Jurkat, Clone E6-1 (cell line): ENCODE measurements around the gene BCAS3.

ENCODE experiments used
- DNase-seq: peaks from one replicate; pipeline ENCODE4 v3.0.0-alpha.2; 2011; ENCODE audit warnings: low read depth, low spot score
- H3K4me3 ChIP-seq: 2 replicates; pipeline ENCODE4 v1.5.1; 2011; ENCODE audit warnings: mild to moderate bottlenecking, low read length, control low read depth, moderate library complexity

Gene BCAS3

DNA sequence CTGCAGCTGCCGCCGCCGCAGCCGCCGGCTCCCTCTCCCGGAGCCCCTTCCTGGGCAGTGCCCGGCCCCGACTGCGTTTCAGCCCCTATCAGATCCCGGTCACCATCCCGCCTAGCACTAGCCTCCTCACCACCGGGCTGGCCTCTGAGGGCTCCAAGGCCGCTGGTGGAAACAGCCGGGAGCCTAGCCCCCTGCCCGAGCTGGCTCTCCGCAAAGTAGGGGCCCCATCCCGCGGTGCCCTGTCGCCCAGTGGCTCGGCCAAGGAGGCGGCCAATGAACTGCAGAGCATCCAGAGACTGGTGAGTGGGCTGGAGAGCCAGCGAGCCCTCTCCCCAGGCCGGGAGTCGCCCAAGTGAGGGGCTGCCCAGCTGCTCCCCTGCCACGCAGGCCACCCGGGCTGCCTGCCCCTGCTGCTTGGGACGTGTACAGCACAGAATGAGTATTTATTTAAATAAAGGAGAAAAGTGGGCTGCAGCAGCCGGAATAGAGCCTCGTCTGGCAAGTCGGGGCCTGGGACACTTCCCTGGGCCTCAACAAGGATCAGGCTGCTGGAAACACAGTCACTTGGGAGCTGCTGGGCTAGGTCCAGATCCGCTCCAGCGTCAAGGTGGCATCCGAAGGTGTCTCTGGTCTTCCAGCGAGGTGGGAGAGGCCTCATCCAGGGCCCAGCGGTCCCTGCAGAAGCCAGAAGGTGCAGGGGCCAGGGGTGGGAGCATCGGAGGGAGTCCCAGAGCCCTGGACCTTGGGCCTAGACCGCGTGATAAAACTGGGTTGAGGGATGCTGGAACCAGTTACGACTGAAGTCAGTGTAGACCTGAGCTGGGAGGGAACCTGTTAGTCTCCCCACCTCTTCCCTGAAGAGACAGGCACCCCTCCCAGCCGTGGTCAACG lies 730.7 kb downstream of the BCAS3 start:
- no peak for DNase-seq
- H3K4me3 ChIP-seq, result no peak overlapping the region

DNA sequence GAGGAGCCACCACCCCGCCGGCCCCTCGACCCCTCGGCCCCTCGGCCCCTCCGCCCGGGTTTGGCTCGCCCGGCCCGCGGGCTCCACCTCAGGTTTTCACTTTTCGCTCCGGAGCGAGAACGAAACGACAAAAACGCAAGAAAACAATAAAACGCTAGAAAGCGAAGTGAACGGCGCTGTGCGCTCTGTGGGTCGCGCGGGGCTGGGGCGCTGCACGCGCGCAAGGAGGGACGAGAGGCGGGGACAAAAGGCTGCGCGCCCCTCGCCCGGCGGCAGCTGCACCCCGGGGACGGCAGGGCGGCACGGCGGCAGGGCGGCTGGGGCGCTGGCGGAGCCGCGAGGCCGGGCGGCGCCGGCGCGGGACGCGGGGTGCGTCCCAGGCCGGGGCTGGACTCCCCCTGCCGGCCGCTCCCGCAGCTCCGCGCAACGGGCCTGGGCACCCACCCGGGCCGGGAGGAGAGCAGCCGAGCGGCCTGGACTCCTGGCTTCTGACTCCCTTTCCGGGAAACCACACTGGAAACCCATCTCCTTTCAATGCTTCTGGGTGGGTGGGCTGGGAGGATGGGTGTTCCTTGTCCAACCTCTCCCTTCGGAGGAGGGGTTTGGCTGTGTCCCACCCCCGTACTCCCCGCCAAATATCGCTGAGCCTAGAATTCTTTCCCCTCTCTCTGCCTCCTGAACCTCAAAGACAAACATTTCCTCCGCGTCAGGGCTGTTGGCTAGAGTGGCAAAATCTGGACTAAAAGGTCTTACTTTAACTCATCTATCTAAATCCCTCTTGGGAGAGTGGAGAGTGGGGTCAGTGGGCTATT lies 731.9 kb downstream of the BCAS3 start:
- no peak for DNase-seq
- H3K4me3 ChIP-seq, result no peak overlapping the region

DNA sequence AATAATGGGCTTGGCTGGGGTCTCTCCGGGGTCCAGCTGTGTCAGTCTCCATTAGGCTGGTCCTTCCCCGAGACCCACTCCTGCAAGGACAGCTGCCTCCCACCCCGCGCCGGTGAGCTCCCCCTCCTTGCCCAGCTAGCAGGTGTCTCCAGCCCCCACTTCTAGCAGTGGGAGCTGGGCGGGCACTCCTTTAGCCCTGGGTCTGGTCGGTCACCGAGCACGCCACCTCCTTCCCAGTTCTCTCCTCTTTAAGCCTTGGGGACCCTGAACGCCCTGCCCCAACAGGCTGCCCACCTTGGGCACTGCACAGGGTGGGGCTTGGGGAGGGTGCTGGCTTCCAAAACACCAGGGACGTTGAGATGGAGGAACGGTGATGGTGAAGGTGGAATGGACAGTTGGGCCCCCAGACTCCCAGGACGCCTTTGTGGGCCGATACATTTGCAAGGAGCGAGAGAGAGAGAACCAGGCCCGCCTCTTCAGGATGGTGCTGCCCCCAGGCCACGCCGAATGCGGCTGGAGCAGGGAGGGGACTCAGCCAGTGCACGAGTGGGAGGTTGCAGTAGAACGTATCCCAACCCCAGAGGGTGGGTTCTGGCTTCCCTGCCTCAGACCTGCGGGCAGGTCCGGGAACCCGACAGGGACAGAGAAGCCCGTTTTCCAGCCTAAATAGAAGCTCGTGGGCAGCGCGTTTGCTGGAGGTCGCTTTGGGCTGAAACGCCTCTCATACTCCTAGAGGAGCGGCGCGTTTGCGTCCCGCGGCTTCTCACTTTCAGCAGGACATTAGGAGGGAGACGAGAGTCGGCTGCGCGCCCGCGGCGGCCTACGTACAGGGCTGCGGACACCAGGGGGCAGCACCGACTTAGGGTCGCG lies 732.7 kb downstream of the BCAS3 start:
- peak; percentile 46 for DNase-seq
- H3K4me3 ChIP-seq, result no peak overlapping the region

DNA sequence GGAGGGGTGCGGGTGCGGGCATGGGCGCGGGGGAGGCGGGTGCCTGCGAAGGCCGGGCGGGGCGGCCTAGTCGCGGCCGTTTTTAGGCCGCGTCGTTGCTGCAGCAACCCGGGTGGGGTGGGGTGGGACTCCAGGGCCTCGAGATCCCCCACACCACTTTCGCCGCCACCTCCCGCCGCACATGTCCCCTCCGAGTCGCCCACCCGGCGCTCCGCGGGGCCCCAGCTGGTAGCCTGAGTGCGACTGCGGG lies 733.3 kb downstream of the BCAS3 start:
- no peak for DNase-seq
- peak overlapping the region; percentile 42; the same call in 1 of the 2 replicates for H3K4me3 ChIP-seq

DNA sequence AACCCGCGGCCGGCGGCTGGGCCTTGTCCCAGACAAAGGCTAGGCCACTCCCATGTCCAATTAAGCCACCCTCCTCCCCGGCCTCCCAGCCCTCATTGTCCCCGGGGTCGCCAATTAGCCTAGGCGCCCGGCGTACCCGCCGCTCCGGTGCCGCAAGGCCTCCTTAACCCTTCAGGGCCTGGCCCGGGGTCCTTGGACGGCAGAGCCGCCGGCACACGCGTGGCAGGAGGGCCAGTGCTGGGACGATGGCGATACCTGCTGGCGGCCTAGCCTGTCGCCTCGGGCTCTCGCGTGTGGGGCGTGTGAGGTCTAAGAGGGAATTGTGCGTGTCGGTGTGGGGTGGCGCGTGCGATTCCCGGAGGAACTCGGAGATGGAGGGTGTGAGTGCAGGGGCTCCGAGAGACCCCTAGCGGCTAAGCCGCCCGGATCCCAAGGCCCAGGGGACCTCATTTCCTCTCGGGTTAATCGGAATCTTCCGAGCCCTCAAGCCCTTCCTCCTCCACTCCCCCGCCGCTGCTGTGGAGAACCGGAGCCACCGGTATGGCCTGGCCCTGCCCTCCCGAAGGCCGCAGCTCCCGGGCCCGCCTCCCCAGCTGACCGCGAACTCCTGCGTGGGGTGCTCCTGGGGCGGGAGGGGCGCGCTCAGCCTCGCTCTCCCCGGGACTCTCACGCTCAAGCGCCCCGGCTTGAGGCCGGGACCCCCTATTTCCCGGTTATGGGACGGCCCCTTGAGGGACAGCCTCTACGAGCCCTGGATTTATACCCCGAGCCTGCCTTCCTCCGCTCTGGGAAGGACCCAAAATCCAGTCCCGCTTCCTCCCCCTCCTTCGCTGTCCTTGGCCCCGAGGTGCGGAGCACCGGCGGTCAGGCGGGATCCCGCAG lies 733.9 kb downstream of the BCAS3 start:
- H3K4me3 ChIP-seq, result peak overlapping the region; percentile 42
- DNase-seq, result no peak

DNA sequence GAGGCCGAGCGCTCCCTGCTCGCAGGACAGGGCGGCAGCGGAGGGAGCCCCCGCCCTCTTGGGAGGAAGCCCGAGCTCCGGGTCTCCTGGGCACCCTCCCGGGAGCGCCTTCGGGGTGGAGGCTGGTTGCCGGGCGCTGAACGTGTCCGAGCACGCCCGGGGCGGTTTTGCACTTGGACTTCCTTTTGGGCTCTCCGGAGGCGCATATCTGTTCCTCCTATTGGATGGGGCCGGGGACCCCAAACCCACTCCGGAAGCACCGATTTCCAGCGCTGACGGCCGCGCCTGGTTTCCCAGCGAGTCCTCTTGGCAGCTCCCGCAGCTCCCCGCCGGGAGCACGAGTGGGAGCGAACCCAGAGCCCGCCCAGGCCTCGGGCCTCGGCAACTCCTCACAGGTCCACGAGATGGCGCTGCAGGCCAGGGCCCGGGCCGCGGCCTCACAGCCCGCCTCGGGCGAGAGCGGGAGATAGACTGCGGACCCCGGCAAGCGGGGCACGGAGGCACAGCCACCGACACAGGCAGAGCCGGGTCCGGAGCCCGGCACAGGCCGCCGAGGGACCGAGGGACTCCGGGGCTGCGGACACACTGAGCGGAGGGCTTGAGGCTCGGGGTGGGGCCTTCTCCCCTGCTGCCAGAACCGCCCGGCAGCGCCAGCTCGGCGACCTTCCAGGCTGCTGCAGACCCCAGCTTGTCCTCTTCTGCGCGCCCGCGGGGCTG lies 734.6 kb downstream of the BCAS3 start:
- H3K4me3 ChIP-seq, result peak overlapping the region; percentile 42
- no peak for DNase-seq

DNA sequence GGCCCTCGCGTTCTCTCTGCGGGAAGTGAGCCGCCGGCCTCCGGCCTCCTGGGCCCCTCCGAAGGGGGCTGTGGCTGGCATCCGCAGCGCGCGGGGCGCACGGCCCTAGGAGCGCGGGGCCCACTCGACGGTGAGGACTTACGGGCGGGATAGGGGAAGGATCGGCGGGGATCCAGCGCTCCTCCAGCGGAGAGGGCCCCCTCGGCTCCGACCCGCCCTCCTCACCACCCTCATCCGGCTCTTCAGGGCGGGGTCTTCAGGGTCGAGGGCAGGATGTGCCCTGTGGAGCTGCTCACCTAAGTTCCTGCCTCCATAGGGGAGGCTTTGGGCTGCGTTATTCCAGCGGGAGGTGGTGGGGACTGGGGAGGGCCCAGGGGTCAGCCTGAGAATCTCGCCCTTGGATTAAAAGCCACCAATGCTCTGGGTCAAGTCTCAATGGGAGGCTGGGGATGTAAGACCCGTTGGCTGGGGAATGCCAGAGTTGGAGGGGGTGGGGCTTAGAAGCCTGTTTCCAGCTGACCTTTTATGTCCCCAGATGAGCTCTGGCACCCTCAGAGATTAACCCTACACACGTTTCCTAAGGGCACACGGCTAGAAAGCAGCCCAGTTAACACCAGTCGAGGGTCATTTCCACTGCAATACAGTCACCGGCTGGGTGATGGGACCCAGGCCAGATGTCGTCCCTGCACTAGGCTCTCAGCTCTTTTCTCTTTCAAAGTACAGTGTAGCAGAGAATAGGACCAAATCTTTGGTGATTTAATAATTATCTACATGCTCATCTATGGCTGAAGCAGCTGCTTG lies 735.4 kb downstream of the BCAS3 start:
- peak overlapping the region; percentile 42; the same call in 1 of the 2 replicates for H3K4me3 ChIP-seq
- no peak for DNase-seq

DNA sequence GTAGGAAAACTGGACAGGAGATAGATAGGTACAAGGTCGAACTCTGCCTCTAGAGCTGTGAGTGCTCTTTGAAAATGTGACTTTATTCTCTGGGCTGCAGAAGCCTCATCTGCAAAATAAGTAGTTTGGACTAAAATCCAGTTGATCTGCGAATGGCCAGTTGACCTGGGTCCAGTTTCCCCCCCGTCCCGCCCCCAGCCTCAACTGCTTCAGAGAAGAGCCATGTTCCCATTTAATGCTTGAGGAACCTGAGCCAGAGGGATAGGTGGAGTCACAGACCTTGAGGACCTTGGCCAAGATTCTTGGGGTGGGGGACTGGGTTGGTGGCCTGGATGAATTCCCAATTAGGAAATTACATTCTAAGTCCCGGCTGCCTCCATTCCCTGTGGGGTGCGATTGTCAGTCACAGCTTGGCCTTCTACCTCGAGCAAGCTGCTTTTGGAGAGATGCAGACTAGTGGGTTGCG lies 736.0 kb downstream of the BCAS3 start:
- no peak overlapping the region for H3K4me3 ChIP-seq

DNA sequence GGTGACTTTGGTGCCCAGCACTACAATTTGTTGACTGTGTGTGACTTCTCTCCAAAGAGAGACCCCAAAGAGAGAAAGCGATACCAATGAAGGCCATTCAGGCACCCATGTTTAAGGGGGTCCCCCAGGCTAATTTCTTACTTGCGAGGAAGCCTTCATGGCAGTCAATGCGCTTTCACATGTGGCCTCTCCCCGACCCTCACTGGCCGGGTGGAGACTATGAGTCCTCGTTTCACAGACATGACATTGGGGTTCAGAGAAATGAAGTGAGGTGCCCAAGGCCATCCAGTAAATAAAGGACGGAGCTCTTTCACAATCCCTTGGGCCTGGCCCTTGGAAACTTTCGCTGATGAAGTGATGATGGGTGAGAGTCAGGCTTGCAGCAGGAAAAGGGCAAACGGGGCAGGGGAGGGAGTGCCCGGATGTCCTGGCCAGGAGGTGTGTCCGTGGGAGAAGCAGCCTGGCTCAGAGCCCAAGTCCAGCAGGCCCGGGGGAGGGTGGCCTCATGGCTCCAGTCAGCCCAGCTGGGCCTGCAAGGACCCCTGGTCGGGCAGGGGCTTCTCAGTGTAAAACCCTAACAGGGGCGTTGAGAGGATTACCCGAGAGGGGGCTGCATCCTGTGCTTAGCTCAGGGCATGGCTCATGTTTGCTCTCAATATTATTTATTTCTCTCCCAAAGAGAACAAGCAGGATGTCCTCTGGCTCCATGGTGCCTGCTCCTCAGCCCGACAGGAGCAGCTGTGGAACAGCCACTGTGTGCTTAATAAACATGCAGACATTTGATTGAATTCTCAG lies 736.7 kb downstream of the BCAS3 start:
- no peak overlapping the region for H3K4me3 ChIP-seq
- no peak for DNase-seq

More for the DNA sequence above, 736.0 kb downstream of the BCAS3 start:
- DNase-seq, result no peak

DNA sequence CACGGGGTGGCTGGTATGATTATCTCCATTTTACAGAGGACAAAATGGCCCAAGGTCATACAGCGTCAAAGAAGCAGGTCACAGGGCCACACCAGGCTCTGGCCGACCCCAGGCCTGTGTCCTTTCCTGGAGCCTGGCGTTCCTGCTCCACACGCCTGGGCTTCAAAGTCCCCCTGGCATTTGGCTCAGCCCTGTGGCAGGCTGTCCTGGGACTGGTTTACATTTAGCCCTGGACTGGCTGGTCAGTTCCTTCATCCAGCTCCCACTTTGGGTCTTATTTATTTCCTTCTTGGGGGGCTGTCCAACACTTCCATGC lies 737.2 kb downstream of the BCAS3 start:
- no peak overlapping the region for H3K4me3 ChIP-seq
- no peak for DNase-seq

DNA sequence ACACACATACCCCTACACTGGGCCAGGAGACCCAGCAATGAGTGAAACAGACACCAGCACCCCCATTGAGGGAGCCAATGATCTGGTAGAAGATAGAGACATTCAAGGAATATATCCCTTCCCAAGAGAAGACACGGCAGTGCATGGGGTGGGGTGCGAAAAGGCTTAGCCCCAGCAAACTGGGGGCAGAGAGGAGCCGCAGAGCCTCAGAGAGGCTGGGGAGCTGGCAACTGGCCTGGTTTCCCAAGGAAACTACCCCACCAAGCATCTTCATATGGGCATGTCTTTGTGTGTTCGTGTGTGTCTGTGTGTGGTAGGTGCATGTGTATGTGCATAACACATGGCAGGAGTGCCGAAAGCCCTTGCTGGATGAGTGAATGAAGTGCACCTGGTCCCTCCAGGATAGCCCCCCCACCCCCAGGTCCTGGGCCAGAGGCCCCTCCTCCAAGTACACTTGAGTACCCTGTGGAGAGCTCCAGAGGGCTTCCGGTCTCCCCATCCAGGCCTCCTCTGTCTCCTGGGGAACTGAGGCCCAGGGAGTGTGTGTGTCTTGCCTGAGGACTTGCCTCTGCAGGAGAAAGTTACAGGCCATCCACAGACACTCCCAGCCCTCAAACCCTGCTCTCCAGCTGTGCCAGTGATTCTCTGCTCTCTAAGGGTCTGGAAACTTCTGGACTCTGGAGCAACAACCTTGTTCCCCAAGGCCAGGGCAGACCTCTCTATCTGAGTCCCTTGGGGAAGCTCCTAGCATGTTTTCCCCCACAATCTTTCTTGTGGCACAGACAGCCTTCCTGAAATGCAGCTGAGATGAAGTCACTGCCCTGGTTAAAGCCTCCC lies 737.9 kb downstream of the BCAS3 start:
- no peak overlapping the region for H3K4me3 ChIP-seq
- DNase-seq, result no peak

DNA sequence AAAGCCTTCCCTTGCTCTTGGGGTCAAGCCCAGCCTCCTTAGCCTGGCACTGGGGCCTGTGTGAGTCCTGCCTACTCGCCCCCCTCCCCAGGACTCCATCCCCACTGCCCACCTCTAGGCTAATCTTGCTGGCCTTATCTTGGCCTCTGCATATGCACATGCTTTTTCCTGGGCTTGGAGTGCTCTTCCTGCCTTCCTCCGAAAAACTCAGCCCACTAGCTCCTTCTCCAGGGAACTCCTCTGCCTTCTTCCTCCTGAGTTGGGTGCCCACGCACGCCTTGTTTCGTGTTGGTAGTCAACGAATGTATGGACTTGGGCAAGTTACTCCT lies 738.5 kb downstream of the BCAS3 start:
- no peak for DNase-seq
- no peak overlapping the region for H3K4me3 ChIP-seq

DNA sequence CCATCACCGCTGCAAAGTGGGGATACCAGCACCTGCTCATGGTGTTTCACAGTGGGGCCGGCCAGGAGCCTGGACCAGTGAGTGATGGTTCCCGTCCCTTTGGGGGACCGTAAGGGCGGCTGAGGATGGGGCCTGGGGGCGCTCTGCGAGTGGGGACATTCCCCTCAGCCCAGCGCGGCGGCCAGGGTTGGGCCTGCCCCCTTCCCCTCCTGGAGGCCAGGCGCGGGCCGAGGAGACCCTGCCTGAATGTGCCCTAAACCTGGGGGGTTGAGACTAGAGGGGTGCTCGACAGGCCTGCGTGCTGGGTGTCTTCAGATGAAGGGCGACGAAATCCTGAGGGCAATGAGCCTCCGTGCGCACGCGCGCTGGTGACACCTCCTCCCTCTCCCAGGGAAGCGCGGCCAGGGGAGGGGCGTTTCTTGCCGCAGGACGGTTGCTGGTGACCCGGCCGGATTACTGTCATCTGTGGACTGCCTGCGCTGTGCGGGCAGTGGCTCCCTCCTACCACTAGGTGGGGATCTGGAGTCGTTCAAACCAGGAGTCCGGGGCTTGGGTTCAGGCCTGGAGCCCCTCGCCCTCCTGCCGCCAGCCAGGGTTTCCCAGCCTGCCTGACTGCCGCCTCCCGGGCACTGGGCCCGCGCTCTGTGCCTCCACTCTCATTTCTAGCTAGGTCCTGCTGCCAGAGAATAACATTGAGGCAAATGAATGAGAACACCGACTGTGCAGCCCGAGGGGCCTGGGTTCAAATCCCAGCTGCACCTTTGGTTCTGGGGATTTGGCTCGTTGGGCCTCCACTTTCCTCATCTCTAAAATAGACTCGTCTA lies 739.1 kb downstream of the BCAS3 start:
- no peak overlapping the region for H3K4me3 ChIP-seq
- no peak for DNase-seq

DNA sequence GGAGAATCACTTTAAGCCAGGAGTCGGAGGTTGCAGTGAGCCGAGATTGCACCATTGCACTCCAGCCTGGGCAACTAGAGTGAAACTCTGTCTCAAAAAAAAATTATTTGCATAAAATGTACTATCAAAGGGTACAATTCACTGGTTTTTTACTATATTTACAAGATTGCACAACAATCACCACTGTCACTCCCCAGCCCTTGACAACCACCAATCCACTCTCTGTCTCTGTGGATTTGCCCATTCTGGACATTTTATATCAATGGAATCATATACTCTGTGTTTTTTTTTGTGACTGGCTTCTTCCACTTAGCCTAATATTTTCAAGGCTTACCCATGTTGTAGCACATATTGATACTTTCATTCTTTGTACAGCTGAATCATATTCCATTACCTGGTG lies 740.8 kb downstream of the BCAS3 start:
- no peak for DNase-seq
- H3K4me3 ChIP-seq, result no peak overlapping the region

DNA sequence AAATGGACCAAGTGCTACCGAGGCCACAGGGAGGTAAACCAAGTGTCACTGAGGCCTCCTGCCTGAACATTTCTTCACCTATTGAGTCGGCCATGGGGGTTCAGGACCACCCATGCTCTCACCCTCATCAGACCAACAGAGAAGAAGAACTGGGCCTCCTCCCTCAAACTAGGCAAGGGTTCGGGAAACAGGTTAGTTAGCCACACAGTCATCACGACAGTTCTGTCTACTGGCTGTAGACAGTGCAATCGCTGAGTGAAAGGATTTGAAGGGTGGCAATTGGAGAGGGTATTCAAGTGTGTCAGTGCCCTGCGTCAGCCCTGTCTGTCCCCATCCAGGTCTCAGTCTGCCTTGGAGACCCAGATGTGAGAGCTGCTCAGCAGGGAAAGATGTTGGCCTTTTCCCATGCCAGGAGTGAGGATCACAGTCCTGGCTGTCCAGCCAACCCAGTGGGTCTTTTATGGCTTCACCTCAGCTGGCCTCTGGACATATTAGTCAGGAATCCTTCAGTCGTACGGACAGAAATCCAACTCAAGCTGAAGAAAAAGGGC lies 741.9 kb downstream of the BCAS3 start:
- no peak for DNase-seq
- no peak overlapping the region for H3K4me3 ChIP-seq
